Measurements from ENCODE around the gene RNF5. TPM values are rescaled to one million over a fixed set of nuclear protein-coding genes. Genes with fewer than 3 reads are reported as not detected.
A peak's percentile ranks its signal among the peaks of the same experiment; 100 is the strongest.

RNF5 gene
- total and polyA plus RNA-seq, 9 of the 15 experiments (the other 6 are each of a cell fraction or from before 2014, with no cell fraction given), result 62.2 to 245 (median 129) TPM

- TF ChIP-seq THRA (IDR thresholded peaks at IDR 0.05) (no peak), ZNF253 (CRISPR knock-in tag; conservative IDR thresholded peaks at IDR 0.05) (no peak), XRCC4 (IDR thresholded peaks at IDR 0.05; ENCODE audit: extremely low read depth, insufficient read depth, insufficient read length) (no peak), NFE2 (IDR thresholded peaks at IDR 0.05; ENCODE audit: low read depth) (no peak), NR4A1 (CRISPR knock-in tag; IDR thresholded peaks at IDR 0.05) (no peak), NR4A1 (tag; IDR thresholded peaks at IDR 0.05) (no peak), TAF7 (tag; IDR thresholded peaks at IDR 0.05) (0 out of 2 replicates have a peak, but pooled peaks have one; percentile 35), MYC (IDR thresholded peaks at IDR 0.05; ENCODE audit: low read depth, low read length) (no peak), MYC (CRISPR knock-in tag; IDR thresholded peaks at IDR 0.05; ENCODE audit: borderline replicate concordance, low read depth) (no peak), ZBTB33 (CRISPR knock-in tag; IDR thresholded peaks at IDR 0.05) (no peak), SMAD3 (CRISPR knock-in tag; conservative IDR thresholded peaks at IDR 0.05) (no peak), STAT5B (CRISPR knock-in tag; IDR thresholded peaks at IDR 0.05) (no peak), SMAD4 (CRISPR knock-in tag; conservative IDR thresholded peaks at IDR 0.05) (0 out of 2 replicates have a peak, but pooled peaks have one; percentile 26), CREB5 (CRISPR knock-in tag; IDR thresholded peaks at IDR 0.05) (no peak), BRF1 (IDR thresholded peaks at IDR 0.05; ENCODE audit: borderline replicate concordance, extremely low read depth, insufficient read length) (no peak), RAD51 (IDR thresholded peaks at IDR 0.05; ENCODE audit: borderline replicate concordance, low read depth) (no peak), CTCF (IDR thresholded peaks at IDR 0.05 in 2 of 3, conservative IDR thresholded peaks at IDR 0.05 in 1 of 3; ENCODE audit: insufficient read depth in 2 of 3, low read depth in 1 of 3, low read length in 3 of 3) (no peak), ZNF165 (CRISPR knock-in tag; IDR thresholded peaks at IDR 0.05; ENCODE audit: borderline replicate concordance) (no peak), ZNF124 (CRISPR knock-in tag; IDR thresholded peaks at IDR 0.05) (no peak), MAZ (CRISPR knock-in tag; conservative IDR thresholded peaks at IDR 0.05 in 1 of 2, IDR thresholded peaks at IDR 0.05 in 1 of 2) (no peak), ZSCAN29 (IDR thresholded peaks at IDR 0.05) (no peak), MXI1 (IDR thresholded peaks at IDR 0.05; ENCODE audit: low read depth, low read length) (no peak), SETDB1 (IDR thresholded peaks at IDR 0.05; ENCODE audit: low read length) (no peak), ZNF274 (IDR thresholded peaks at IDR 0.05; ENCODE audit: borderline replicate concordance, low read depth, low read length) (no peak), ZNF12 (CRISPR knock-in tag; IDR thresholded peaks at IDR 0.05) (no peak)
Observed at GRCh38 chr6:32210191-32210601, 32.0 kb downstream of the RNF5 start (continued).

All from K562 (cell line).